Measurements from ENCODE around the gene PPP1R3C.

PPP1R3C gene

GRCh38 chr10:91629715-91630549 lies 2.9 kb downstream of the PPP1R3C start:
- DNase-seq, result no peak

GRCh38 chr10:91628383-91628782 lies 4.5 kb downstream of the PPP1R3C start:
- no peak for DNase-seq

GRCh38 chr10:91627344-91628102 lies 5.3 kb downstream of the PPP1R3C start:
- peak in 1 of 56 donors; percentile 50 for DNase-seq

- no peak for DNase-seq
Observed at GRCh38 chr10:91626936-91627335, 5.9 kb downstream of the PPP1R3C start.

GRCh38 chr10:91624633-91625032 lies 8.2 kb downstream of the PPP1R3C start:
- DNase-seq, result no peak

- no peak for DNase-seq
Observed at GRCh38 chr10:91622601-91623000, 10.3 kb downstream of the PPP1R3C start.

- no peak for DNase-seq
Observed at GRCh38 chr10:91621483-91622113, 11.3 kb downstream of the PPP1R3C start.

- DNase-seq, result no peak
Observed at GRCh38 chr10:91617072-91617609, 15.7 kb downstream of the PPP1R3C start.

GRCh38 chr10:91616137-91616536 lies 16.7 kb downstream of the PPP1R3C start:
- no peak for DNase-seq

- no peak for DNase-seq
Observed at GRCh38 chr10:91614225-91614624, 18.6 kb downstream of the PPP1R3C start.

GRCh38 chr10:91613411-91614187 lies 19.3 kb downstream of the PPP1R3C start:
- DNase-seq, result no peak

GRCh38 chr10:91610919-91611318 lies 22.0 kb downstream of the PPP1R3C start:
- DNase-seq, result no peak

- DNase-seq, result no peak
Observed at GRCh38 chr10:91610444-91610843, 22.4 kb downstream of the PPP1R3C start.

- DNase-seq, result no peak
Observed at GRCh38 chr10:91607646-91608403, 25.0 kb downstream of the PPP1R3C start.

GRCh38 chr10:91605968-91606367 lies 26.9 kb downstream of the PPP1R3C start:
- no peak for DNase-seq

- DNase-seq, result no peak
Observed at GRCh38 chr10:91604553-91605534, 28.0 kb downstream of the PPP1R3C start.

- no peak for DNase-seq
Observed at GRCh38 chr10:91603931-91604331, 28.9 kb downstream of the PPP1R3C start.

- DNase-seq, result no peak
Observed at GRCh38 chr10:91602868-91603568, 29.9 kb downstream of the PPP1R3C start.

Data from amygdala (tissue), 56 donors.